Measurements from ENCODE around the gene DUSP2.
A peak's percentile ranks its signal among the peaks of the same experiment; 100 is the strongest.

The DUSP2 gene

DNA sequence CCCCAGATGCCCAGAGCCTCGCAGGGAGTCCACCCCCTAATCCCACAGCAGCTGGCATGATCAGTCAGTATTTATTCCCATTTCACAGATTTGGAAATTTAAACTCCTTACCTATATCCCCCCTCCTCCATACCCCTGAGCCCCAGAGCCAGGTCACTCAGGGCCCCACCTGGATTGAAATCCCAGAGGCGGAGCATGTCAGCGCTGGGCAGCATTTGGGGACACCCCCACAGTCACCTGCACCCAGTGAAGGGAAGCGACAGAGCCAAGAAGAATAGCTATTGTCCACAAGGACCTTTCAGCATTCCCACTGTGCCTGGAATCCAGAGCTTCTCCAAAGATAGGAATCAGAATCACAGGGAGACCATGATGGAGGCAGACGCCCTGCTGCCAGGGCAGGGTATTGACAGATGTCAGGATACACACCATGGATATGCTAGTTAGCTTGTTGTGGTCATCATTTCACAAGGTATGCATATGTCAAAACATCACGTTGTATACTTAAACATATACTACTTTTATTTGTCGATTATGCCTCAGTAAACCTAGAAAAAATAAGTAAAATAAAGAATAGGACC is 6.0 kb downstream of the DUSP2 start:
- no peak for DNase-seq
- H3K4me1 Mint-ChIP-seq: peaks cover 27% of the 10 kb centered on the region
- peaks cover 12% of the 10 kb centered on the region for H3K36me3 Mint-ChIP-seq
- H3K27ac Mint-ChIP-seq: no peak overlapping the region
- H3K27me3 Mint-ChIP-seq: peaks cover 5% of the 10 kb centered on the region
- CTCF ChIA-PET: interaction anchor here (0.7 to 18.7 kb wide), 31 partner anchors 8 to 389 kb away, joined by 3 to 507 read pairs (median 5); partner anchors contain the start of genes ADRA2B and STARD7
- H3K9me3 Mint-ChIP-seq: no peaks in the 10 kb centered on the region
- no peak overlapping the region for H3K4me3 Mint-ChIP-seq

GRCh38 chr2:96138179-96139145 is 6.8 kb downstream of the DUSP2 start, which contains the start of gene ASTL:
TSS of gene ASTL (minus strand) at chr2:96138502. CDS start at chr2:96138436, 66 bp downstream.
- peaks cover 19% of the 10 kb centered on the region for H3K4me1 Mint-ChIP-seq
- H3K36me3 Mint-ChIP-seq: peaks cover 6% of the 10 kb centered on the region
- no peak within 1 kb of the TSS for H3K4me3 Mint-ChIP-seq
- H3K27ac Mint-ChIP-seq: no peak within 1 kb of the TSS
- peak; percentile 79 for DNase-seq
- H3K27me3 Mint-ChIP-seq: peaks cover 5% of the 10 kb centered on the region
- no peaks in the 10 kb centered on the region for H3K9me3 Mint-ChIP-seq
- CTCF ChIA-PET: interaction anchor here (0.7 to 18.7 kb wide), 33 partner anchors 8 to 390 kb away, joined by 3 to 507 read pairs (median 4); partner anchors contain the start of genes ADRA2B and STARD7

GRCh38 chr2:96137321-96138178 is 7.7 kb downstream of the DUSP2 start:
- H3K27me3 Mint-ChIP-seq: peaks cover 5% of the 10 kb centered on the region
- peaks cover 4% of the 10 kb centered on the region for H3K36me3 Mint-ChIP-seq
- H3K27ac Mint-ChIP-seq: no peak overlapping the region
- H3K9me3 Mint-ChIP-seq: no peaks in the 10 kb centered on the region
- peaks cover 11% of the 10 kb centered on the region for H3K4me1 Mint-ChIP-seq
- CTCF ChIA-PET: interaction anchor here (0.6 to 18.7 kb wide), 17 partner anchors 10 to 145 kb away, joined by 3 to 507 read pairs (median 6); partner anchors contain the start of genes CIAO1 and TMEM127
- no peak for DNase-seq
- no peak overlapping the region for H3K4me3 Mint-ChIP-seq

GRCh38 chr2:96136129-96136720 is 9.0 kb downstream of the DUSP2 start:
- Mint-ChIP-seq H3K27me3 (peaks cover 5% of the 10 kb centered on the region), H3K4me3 (no peak overlapping the region), H3K27ac (peak overlapping the region; percentile 42), H3K9me3 (no peaks in the 10 kb centered on the region), H3K4me1 (peaks cover 11% of the 10 kb centered on the region), H3K36me3 (no peaks in the 10 kb centered on the region)
- DNase-seq: no peak
- CTCF ChIA-PET: interaction anchor here (1.1 to 18.7 kb wide), 5 partner anchors 38 to 144 kb away, joined by 3 to 507 read pairs (median 3); no protein-coding TSS in a partner anchor

GRCh38 chr2:96135621-96136020 is 9.6 kb downstream of the DUSP2 start:
- Mint-ChIP-seq H3K27me3 (peaks cover 5% of the 10 kb centered on the region), H3K4me3 (no peak overlapping the region), H3K36me3 (no peaks in the 10 kb centered on the region), H3K27ac (no peak overlapping the region), H3K4me1 (peaks cover 16% of the 10 kb centered on the region), H3K9me3 (no peaks in the 10 kb centered on the region)
- CTCF ChIA-PET: interaction anchor here (1.2 to 18.7 kb wide), 3 partner anchors 38 to 143 kb away, joined by 3 to 507 read pairs (median 3); no protein-coding TSS in a partner anchor
- DNase-seq: no peak

GRCh38 chr2:96135171-96135570 is 10.1 kb downstream of the DUSP2 start:
- peaks cover 5% of the 10 kb centered on the region for H3K27me3 Mint-ChIP-seq
- no peaks in the 10 kb centered on the region for H3K36me3 Mint-ChIP-seq
- H3K9me3 Mint-ChIP-seq: no peaks in the 10 kb centered on the region
- no peak overlapping the region for H3K4me3 Mint-ChIP-seq
- H3K4me1 Mint-ChIP-seq: peaks cover 16% of the 10 kb centered on the region
- CTCF ChIA-PET: interaction anchor here (1.2 to 18.7 kb wide), 3 partner anchors 39 to 143 kb away, joined by 3 to 507 read pairs (median 3); no protein-coding TSS in a partner anchor
- no peak for DNase-seq
- H3K27ac Mint-ChIP-seq: no peak overlapping the region

GRCh38 chr2:96134421-96134820 is 10.8 kb downstream of the DUSP2 start:
- Mint-ChIP-seq H3K36me3 (no peaks in the 10 kb centered on the region), H3K4me1 (peaks cover 16% of the 10 kb centered on the region), H3K9me3 (no peaks in the 10 kb centered on the region), H3K27ac (no peak overlapping the region), H3K4me3 (no peak overlapping the region), H3K27me3 (peaks cover 5% of the 10 kb centered on the region)
- DNase-seq: no peak
- CTCF ChIA-PET: interaction anchor here (1.5 to 18.7 kb wide), 2 partner anchors 40 to 43 kb away, joined by 3 to 507 read pairs; no protein-coding TSS in a partner anchor

DNA sequence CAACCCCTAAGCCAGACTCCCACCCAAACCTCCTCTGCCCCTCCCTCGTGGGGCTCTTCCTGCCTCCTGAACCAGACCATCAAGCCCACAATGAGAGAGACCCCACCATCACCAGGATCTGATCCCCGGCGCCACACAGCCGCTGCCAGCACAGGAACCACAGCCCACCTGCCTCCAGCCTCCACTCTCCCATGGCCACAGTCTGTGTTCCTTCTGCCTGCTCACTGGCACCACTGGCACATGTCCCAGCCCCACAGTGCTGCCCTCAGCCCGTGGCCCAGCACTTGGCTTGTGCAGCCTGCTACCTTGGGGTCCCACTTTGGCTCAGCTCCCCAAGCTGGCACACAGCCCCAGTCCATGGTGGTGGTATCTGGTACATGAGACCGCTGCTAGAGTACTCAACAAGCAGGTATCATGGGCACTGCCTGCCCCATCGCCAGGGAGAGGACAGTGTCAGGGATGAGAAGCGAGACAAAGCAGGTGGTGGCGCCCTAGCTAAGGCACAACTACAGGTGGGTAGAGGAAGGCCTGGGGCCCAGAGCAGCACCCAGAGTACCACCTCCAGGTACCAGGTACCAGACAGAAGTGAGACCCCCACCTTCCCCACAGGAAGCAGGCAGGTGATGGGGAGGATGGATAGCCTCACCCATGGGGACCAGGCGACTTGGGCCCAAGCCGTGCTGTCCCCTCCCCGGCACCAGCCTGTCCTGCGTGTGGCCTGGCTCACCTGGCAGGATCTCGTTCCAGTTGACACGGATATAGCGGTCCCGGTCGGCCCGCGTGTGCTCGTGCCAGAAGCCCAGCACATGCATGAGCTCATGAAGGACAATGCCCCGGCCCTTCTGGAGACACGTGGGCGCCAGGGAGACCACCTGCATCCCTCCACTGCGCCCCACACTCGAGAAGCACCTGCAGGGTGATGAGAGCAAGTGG is 13.2 kb downstream of the DUSP2 start:
- no peak overlapping the region for H3K4me3 Mint-ChIP-seq
- H3K27ac Mint-ChIP-seq: peak overlapping the region; percentile 68
- no peaks in the 10 kb centered on the region for H3K9me3 Mint-ChIP-seq
- CTCF ChIA-PET: interaction anchor here (1.5 to 18.7 kb wide), 4 partner anchors 10 to 140 kb away, joined by 4 to 507 read pairs (median 5); no protein-coding TSS in a partner anchor
- H3K36me3 Mint-ChIP-seq: no peaks in the 10 kb centered on the region
- peaks cover 14% of the 10 kb centered on the region for H3K4me1 Mint-ChIP-seq
- no peak for DNase-seq
- H3K27me3 Mint-ChIP-seq: peaks cover 5% of the 10 kb centered on the region

DNA sequence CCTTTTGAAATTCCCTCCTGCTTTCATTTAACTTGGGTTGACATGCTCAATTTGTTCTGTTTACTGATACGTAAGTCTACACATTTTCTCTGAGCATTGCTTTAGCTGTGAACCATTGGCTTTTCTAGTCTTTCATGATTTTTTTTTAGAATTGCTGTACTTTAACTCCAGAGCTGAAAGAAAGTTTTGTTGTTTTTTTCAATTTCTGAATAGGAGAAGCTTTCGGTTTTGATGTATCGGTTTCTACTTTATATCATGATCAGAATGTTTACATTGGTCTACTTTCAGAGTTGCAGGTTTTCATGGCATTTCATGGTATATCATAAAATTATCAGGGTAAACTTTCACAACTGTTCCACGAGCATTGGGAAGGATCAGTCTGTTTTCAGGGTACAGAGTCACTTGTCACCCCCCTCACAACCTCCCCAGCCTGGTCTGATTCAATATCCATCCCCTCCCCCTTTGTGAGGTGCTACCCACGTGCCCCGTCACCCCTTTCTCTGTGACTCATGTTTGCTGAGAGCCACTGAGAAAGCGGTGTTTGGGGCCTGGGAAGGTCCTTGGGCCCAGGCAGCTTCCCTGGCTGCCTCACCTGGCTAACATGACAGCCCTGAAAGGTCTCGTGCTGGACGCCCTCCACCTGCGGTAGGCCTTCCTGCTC is 14.0 kb downstream of the DUSP2 start:
- Mint-ChIP-seq H3K9me3 (no peaks in the 10 kb centered on the region), H3K27me3 (peaks cover 3% of the 10 kb centered on the region), H3K36me3 (no peaks in the 10 kb centered on the region), H3K27ac (peak overlapping the region; percentile 3), H3K4me3 (no peak overlapping the region), H3K4me1 (peaks cover 14% of the 10 kb centered on the region)
- DNase-seq: no peak
- CTCF ChIA-PET: interaction anchor here (1.2 to 18.7 kb wide), 6 partner anchors 8 to 139 kb away, joined by 3 to 507 read pairs (median 4); no protein-coding TSS in a partner anchor

GRCh38 chr2:96130483-96130882 is 14.8 kb downstream of the DUSP2 start:
- no peaks in the 10 kb centered on the region for H3K9me3 Mint-ChIP-seq
- H3K4me1 Mint-ChIP-seq: peaks cover 14% of the 10 kb centered on the region
- no peak overlapping the region for H3K27ac Mint-ChIP-seq
- H3K36me3 Mint-ChIP-seq: no peaks in the 10 kb centered on the region
- DNase-seq: no peak
- no peak overlapping the region for H3K4me3 Mint-ChIP-seq
- CTCF ChIA-PET: interaction anchor here (1.1 to 18.7 kb wide), 7 partner anchors 9 to 138 kb away, joined by 3 to 507 read pairs (median 4); no protein-coding TSS in a partner anchor
- H3K27me3 Mint-ChIP-seq: no peaks in the 10 kb centered on the region

GRCh38 chr2:96129528-96130120 is 15.6 kb downstream of the DUSP2 start:
- H3K9me3 Mint-ChIP-seq: no peaks in the 10 kb centered on the region
- no peaks in the 10 kb centered on the region for H3K36me3 Mint-ChIP-seq
- CTCF ChIA-PET: interaction anchor here (1.1 to 18.7 kb wide), 3 partner anchors 14 to 137 kb away, joined by 3 to 507 read pairs (median 5); no protein-coding TSS in a partner anchor
- H3K27ac Mint-ChIP-seq: no peak overlapping the region
- H3K27me3 Mint-ChIP-seq: peaks cover 2% of the 10 kb centered on the region
- no peak for DNase-seq
- H3K4me1 Mint-ChIP-seq: peaks cover 14% of the 10 kb centered on the region
- H3K4me3 Mint-ChIP-seq: no peak overlapping the region

All from activated naive CD4-positive, alpha-beta T cell treated with anti-CD3 and anti-CD28 coated beads, Interleukin-2, amount 10 ng/mL, durations not matched to agents 7 days and 5 days (primary cell).